GM21528 (cell line): ENCODE results near the gene MOBP.

Experiments
- ATAC-seq: cut with Tn5 transposase; IDR thresholded peaks from one replicate; pipeline ENCODE4 v1.9.1; 2021; ENCODE audit warnings: mild to moderate bottlenecking, moderate library complexity; ENCODE audit not compliant: unreplicated experiment, low FRiP score

MOBP gene

GRCh38 chr3:39531665-39532064 lies 64.2 kb downstream of the MOBP start:
- no peak for ATAC-seq

DNA sequence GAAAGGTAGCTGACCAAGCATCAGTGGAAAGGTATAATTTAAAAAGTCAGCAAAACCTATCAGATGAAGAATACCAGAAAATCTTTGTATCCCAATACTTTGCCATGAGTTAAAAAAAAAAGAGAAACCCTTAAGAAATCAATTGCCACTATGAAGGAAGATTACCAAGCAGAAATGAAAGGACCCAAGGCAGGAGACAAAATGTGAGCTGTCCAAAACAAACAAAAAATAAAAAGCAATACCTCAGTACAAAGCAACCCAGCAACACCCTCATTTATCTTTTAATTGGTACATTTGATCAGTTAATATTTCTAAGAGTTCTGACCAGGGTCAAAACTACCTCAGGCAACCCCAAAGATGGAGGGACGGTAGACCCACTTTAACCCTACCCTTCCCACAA lies 65.3 kb downstream of the MOBP start:
- ATAC-seq, result no peak

- ATAC-seq, result no peak
Observed at GRCh38 chr3:39533226-39533625, 65.7 kb downstream of the MOBP start.

DNA sequence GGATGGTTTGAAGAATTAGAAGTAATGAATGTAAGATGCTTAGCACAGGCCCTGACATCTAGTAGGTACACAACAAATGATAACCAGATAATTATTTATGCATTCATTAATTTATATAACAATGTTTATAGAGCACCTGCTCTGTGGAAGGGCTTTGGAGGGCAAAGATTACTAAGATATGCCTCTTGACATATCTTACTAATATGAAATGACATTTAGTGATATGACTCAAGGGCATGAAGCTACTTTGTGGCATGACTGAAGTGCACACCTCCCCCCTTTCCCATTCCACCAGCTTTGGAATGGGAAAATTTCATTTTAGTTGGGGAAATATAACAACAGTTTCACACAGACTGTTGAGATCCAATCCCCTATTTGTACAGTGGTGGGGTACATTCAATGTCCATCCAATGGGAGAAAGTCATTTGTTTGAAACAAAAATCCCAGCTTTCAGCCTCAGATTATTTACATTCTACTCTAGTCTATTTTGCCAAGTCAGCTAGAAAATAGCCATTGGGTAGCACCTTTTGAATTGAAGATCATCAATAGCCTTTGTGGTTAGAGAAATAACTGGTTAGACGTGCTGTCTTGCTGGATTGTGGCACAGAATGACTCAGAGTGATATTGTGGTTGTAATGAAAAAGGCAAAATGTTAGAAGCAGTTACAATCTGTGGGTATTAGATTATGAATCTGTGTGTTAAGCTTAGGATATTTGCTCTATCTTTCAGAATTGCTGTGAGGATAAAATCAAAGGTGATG lies 72.9 kb downstream of the MOBP start:
- ATAC-seq, result no peak

DNA sequence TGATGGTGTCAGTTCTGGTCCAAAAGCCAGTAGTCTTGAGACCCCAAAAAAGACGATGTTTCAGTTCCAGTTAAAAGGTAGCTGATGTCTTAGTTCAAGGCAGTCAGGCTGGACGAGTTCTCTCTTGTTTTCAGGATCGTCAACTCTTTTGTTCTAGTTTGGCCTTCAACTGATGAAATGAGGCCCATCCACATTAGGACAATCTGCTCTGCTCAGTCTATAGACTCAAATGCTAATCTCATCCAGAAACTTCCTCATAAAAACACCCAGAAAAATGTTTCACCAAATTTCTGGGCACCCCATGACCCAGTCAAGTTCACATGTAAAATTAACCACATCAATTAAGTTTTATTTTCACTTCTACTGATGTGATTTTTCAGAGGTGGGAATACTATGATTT lies 74.0 kb downstream of the MOBP start:
- ATAC-seq, result no peak

DNA sequence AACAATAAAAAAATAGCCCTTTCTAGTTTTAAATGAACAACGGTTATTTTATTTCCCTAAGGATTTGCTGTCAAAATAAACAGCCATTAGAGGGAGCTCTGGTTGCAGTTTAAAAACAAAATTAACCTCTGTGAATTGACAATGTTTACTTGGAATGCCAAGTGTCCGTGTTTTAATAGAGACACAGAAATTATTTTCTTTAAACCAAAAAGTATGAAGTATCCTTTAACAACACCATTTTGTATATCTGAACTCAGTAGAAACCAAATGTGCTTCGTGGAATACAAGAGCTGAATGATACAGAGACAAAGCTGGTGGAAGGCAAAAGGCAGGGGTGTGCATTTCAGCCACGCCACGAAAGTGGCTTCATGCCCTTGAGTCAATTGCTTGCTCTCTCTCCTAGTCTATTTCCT lies 74.4 kb downstream of the MOBP start:
- ATAC-seq, result no peak

- no peak for ATAC-seq
Observed at GRCh38 chr3:39542588-39542988, 75.1 kb downstream of the MOBP start.

- ATAC-seq, result no peak
Observed at GRCh38 chr3:39548282-39548681, 80.8 kb downstream of the MOBP start.

GRCh38 chr3:39550354-39551051 lies 83.0 kb downstream of the MOBP start:
- ATAC-seq, result no peak
